Ovary (tissue), 9 donors: ENCODE results near the gene TRPM2. TPM values are rescaled to one million over a fixed set of nuclear protein-coding genes. Genes with fewer than 3 reads are reported as not detected.

Experiments used
- DNase-seq, 5 donors: peaks; one replicate each; pipeline ENCODE4 v3.0.0-alpha.2; 2019 to 2020
- H3K27ac ChIP-seq, 2 donors: fragments of 200-600 bp; one replicate each; pipeline versions ENCODE4 v1.5.1 to v1.8.0; 2019 to 2022
- H3K27me3 ChIP-seq: fragments of 200-600 bp; one replicate; pipeline ENCODE4 v1.8.0; 2022
- H3K36me3 ChIP-seq: fragments of 200-600 bp; sonication (generic); one replicate; pipeline ENCODE4 v1.5.1; 2019
- H3K4me1 ChIP-seq: one replicate; pipeline ENCODE4 v1.8.1; 2013; ENCODE audit warnings: mild to moderate bottlenecking, moderate library complexity; ENCODE audit not compliant: insufficient read depth
- H3K4me3 ChIP-seq: fragments of 200-600 bp; sonication (generic); one replicate; pipeline ENCODE4 v1.5.1; 2017
- H3K9me3 ChIP-seq, 2 donors: fragments of 200-600 bp in 1 of 2; sonication (generic) in 1 of 2; one replicate each; pipeline versions ENCODE4 v1.5.1 to v1.8.1; 2013 to 2019; ENCODE audit warnings: mild to moderate bottlenecking in 1 of 2, moderate library complexity in 1 of 2
- CTCF ChIP-seq, 3 donors: fragments of 450-650 bp in 2 of 3; fragments of 200-600 bp in 1 of 3; IDR thresholded peaks; one replicate each; pipeline versions ENCODE4 v1.5.1 to v1.8.0; 2016 to 2022; ENCODE audit warnings: antibody characterized with exemption in 3 of 3, mild to moderate bottlenecking in 1 of 3
- EP300 ChIP-seq: sonication (generic); formaldehyde crosslinking; IDR thresholded peaks from one replicate; pipeline ENCODE4 v1.6.1; 2017; ENCODE audit warnings: antibody characterized with exemption
- POLR2A ChIP-seq: fragments of 450-650 bp; IDR thresholded peaks from one replicate; pipeline ENCODE4 v1.6.1; 2017; ENCODE audit warnings: antibody characterized with exemption, mild to moderate bottlenecking, moderate library complexity
- whole genome bisulfite sequencing, 3 donors: extraction: QIAGEN DNeasy Blood & Tissue Kit in 1 of 3; methylation state at CpG; one replicate each; pipeline versions ENCODE4 v1.1.5 to v1.1.7; 2013 to 2017; 5-methylcytosine and 5-hydroxymethylcytosine counted together
- intact Hi-C, 4 donors: fragments of 100-400 bp; cut with DNase I; formaldehyde crosslinking; loops; one replicate each; pipeline versions ENCODE4 v1.11.0 to v1.15.1; 2022 to 2023
- polyA plus RNA-seq, 2 donors: library from polyadenylated mRNA; stranded (reverse); fragments of 200-250 nt in 1 of 2; fragments of 350-450 nt in 1 of 2; fragmentation: Illumina TruSeq in 1 of 2; extraction: RNeasy Lipid Tissue Mini Kit (QIAGEN cat#74804) in 1 of 2; gene quantifications; one replicate each; pipeline ENCODE4 v1.2.3, GENCODE V29; 2013 to 2014
- total RNA-seq, 7 donors: library from RNA; depleted of rRNA in 2 of 7; stranded (reverse); fragments of >200 nt in 2 of 7; fragmentation: NEBNext Ultra II Directional in 3 of 7; extraction: Animal tissue kit (Norgen Biotek cat#: 25700) in 3 of 7; gene quantifications; one replicate each; pipeline versions ENCODE4 v1.1.0 to v1.2.4, GENCODE V29; 2016 to 2023
- donor health status: DM: no; HTN: no; CAD: no; lungs with moderate emphysema.
- donor health status: DM: no; HTN: no; CAD: no.
- donor health status: Bipolar disorder and iron deficiency.
- donor health status: DM: yes; HTN: yes; CAD: no.
- donor health status: DM: no; HTN: no; CAD: no.
- donor health status: DM: yes; HTN: yes; CAD: no.

Gene TRPM2
- total and polyA plus RNA-seq, 9 donors = 0.48 to 7.0 (median 1.8) TPM

- peak in 2 of 5 donors; percentile 1 to 5 for DNase-seq
- Histone ChIP-seq H3K4me3 (no peak overlapping the region), H3K36me3 (no peaks in the 10 kb centered on the region), H3K9me3 (no peaks in the 10 kb centered on the region), H3K27me3 (no peaks in the 10 kb centered on the region), H3K27ac (no peak overlapping the region), H3K4me1 (no peaks in the 10 kb centered on the region)
- 91% methylated on average over 39 of the region's 39 CpGs for WGBS, 3 donors
- intact Hi-C loops = no loop called here
- TF ChIP-seq CTCF (IDR thresholded peaks at IDR 0.05) = no peak
- TF ChIP-seq EP300 = no peak
- no peak for TF ChIP-seq POLR2A
Observed at GRCh38 chr21:44433791-44434567, 80.6 kb downstream of the TRPM2 start.

GRCh38 chr21:44434568-44434925 lies 81.1 kb downstream of the TRPM2 start:
- Histone ChIP-seq H3K27me3 (no peaks in the 10 kb centered on the region), H3K36me3 (no peaks in the 10 kb centered on the region), H3K4me3 (no peak overlapping the region), H3K4me1 (no peaks in the 10 kb centered on the region), H3K9me3 (no peaks in the 10 kb centered on the region), H3K27ac (no peak overlapping the region)
- 73 to 78% (median 76%) methylated on average over 11 to 13 of the region's 13 CpGs for WGBS, 3 donors
- DNase-seq = peak in 2 of 5 donors; percentile 2 to 3
- intact Hi-C loops = no loop called here
- TF ChIP-seq POLR2A (no peak), CTCF (IDR thresholded peaks at IDR 0.05) (no peak)

DNA sequence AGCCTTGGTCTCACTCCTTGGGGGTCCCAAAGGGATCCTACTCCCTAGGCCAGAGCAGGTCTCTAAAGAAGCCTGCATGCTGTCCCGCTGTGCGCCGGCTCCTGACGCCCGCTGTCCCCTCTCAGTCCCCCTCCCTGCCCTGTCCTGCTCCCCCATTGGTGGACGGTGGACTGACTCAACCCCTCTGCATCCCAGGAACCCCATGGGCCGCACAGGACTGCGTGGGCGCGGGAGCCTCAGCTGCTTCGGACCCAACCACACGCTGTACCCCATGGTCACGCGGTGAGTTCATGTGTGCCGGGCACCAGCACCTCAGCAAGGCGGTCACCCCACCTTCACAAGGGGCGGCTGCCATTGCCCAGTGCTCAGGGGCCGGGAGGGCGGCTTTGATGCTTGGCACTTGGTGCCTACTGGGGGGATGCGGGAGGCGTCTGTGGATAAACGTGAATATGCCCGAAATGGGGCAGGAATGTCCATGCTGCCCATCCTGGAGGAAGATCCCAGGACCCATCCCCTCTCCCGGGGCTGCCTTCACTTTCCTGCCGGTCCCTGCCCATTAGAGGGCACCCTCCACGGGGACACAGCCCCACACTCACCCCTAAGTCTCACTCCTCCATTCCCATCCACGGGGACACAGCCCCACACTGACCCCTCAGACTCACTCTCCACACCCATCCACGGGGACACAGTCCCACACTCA lies 81.7 kb downstream of the TRPM2 start:
- TF ChIP-seq POLR2A (no peak), CTCF (IDR thresholded peaks at IDR 0.05) (no peak), EP300 (no peak)
- intact Hi-C loops = no loop called here
- no peak overlapping the region for H3K4me3 ChIP-seq
- peak in 1 of 5 donors; percentile 12 for DNase-seq
- H3K36me3 ChIP-seq = no peaks in the 10 kb centered on the region
- WGBS, 3 donors = 85 to 86% (median 86%) methylated on average over 28 of the region's 28 CpGs
- no peaks in the 10 kb centered on the region for H3K4me1 ChIP-seq
- no peaks in the 10 kb centered on the region for H3K27me3 ChIP-seq
- no peak overlapping the region for H3K27ac ChIP-seq
- no peaks in the 10 kb centered on the region for H3K9me3 ChIP-seq

DNA sequence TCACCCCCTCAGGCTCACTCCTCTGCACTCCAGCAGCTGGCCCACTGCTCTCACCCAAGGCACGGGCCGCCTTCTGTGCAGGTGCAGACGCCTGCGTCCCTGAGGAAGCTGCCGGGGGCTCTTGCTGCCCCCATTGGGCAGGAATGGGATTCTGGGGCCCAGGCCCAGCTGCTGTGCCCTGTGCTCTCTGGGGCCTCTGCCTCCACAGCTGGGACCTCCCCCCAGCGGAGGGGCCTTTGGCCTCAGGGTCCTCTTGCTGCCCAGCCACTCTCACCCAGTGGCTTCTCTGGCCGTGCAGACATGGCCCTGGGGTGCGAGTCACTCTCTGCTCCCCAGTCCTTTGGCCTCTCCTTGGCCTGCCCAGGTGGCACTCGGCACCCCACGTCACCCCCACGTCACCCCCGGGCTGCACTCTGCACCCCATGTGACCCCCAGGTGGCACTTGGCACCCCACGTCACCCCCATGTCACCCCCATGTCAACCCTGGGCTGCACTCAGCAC lies 82.7 kb downstream of the TRPM2 start:
- DNase-seq = peak in 2 of 5 donors; percentile 6 to 10
- TF ChIP-seq EP300 (no peak), CTCF (IDR thresholded peaks at IDR 0.05) (no peak), POLR2A (no peak)
- Histone ChIP-seq H3K27ac (no peak overlapping the region), H3K9me3 (no peaks in the 10 kb centered on the region), H3K4me1 (no peaks in the 10 kb centered on the region), H3K27me3 (no peaks in the 10 kb centered on the region), H3K36me3 (no peaks in the 10 kb centered on the region), H3K4me3 (no peak overlapping the region)
- intact Hi-C loops = no loop called here
- WGBS, 3 donors = 81 to 84% (median 83%) methylated on average over 13 of the region's 13 CpGs
